Breast epithelium (tissue), 3 donors: ENCODE measurements around the gene SULT1C2.

Source experiments
- POLR2A ChIP-seq: fragments of 450-650 bp; IDR thresholded peaks from one replicate; pipeline ENCODE4 v1.6.1; 2016; ENCODE audit warnings: antibody characterized with exemption, mild to moderate bottlenecking, moderate library complexity
- POLR2AphosphoS5 ChIP-seq, 3 donors: sonication (generic); formaldehyde crosslinking; IDR thresholded peaks; one replicate each; pipeline ENCODE4 v1.6.1; 2017; ENCODE audit warnings: antibody characterized with exemption in 3 of 3
- TF ChIP-seq, protein P1 (sequence below), 3 donors: fragments of 450-650 bp; IDR thresholded peaks; one replicate each; pipeline ENCODE4 v1.5.1; 2016 to 2017; ENCODE audit warnings: antibody characterized with exemption in 3 of 3, mild to moderate bottlenecking in 3 of 3, moderate library complexity in 3 of 3

DNA sequence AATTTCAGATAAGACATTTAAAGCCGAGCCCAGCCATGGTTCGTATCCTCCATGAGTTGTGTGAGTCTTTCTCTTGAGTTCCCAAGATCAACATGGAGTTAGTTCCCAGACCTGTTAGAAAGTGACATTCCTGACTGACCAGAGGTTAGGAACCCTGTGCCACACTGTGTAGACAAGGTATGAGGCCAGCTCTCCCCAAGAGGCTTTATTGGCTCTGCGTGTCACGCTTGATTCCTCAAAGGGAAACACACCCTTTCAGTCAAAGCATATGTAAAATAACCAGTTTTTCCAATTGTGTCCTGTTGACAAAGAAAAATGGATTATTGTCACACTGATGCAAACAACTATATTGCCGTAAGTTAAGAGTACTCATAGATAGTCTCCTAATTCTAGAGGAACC, 47.7 kb upstream of the SULT1C2 start:
- TF ChIP-seq POLR2A, result no peak
- TF ChIP-seq, protein P1, sequence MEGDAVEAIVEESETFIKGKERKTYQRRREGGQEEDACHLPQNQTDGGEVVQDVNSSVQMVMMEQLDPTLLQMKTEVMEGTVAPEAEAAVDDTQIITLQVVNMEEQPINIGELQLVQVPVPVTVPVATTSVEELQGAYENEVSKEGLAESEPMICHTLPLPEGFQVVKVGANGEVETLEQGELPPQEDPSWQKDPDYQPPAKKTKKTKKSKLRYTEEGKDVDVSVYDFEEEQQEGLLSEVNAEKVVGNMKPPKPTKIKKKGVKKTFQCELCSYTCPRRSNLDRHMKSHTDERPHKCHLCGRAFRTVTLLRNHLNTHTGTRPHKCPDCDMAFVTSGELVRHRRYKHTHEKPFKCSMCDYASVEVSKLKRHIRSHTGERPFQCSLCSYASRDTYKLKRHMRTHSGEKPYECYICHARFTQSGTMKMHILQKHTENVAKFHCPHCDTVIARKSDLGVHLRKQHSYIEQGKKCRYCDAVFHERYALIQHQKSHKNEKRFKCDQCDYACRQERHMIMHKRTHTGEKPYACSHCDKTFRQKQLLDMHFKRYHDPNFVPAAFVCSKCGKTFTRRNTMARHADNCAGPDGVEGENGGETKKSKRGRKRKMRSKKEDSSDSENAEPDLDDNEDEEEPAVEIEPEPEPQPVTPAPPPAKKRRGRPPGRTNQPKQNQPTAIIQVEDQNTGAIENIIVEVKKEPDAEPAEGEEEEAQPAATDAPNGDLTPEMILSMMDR (IDR thresholded peaks at IDR 0.05), result no peak
- TF ChIP-seq POLR2AphosphoS5 (IDR thresholded peaks at IDR 0.05), result no peak
